GM12878 (cell line): Measurements from ENCODE around the gene LRRC27. TPM values are rescaled to one million over a fixed set of nuclear protein-coding genes. Genes with fewer than 3 reads are reported as not detected.

Source experiments
- ATAC-seq: fragments of 200-7000 bp; cut with Tn5 transposase; 3 replicates; pipeline ENCODE4 v1.9.1; 2020; ENCODE audit warnings: mild to moderate bottlenecking, moderate library complexity
- BruUV-seq: library from RNA; stranded (reverse); fragments of 400-500 nt; replicated peaks from 2 replicates; lab custom pipeline; 2021; lab: Mats Ljungman, UMichigan
- CTCF ChIA-PET: fragments of 300-600 bp; sonication (Branson Sonifier 250); formaldehyde crosslinking; extraction: SDS; loops from one replicate; lab custom pipeline; 2021; ENCODE audit warnings: inconsistent platforms; lab: Yijun Ruan, JAX
- POLR2A ChIA-PET: fragments of 350-600 bp; formaldehyde crosslinking; extraction: SDS; loops from one replicate; lab custom pipeline; 2021; ENCODE audit warnings: inconsistent platforms; lab: Charles Lee
- RAD21 ChIA-PET: fragments of 300-600 bp; sonication (Branson Sonifier 250); formaldehyde crosslinking; loops from one replicate; lab custom pipeline; 2023; ENCODE audit warnings: antibody characterized with exemption; ENCODE audit not compliant: unreplicated experiment; lab: Charles Lee
- SMC1A ChIA-PET: fragments of 300-600 bp; sonication (Branson Sonifier 250); formaldehyde crosslinking; loops from one replicate; lab custom pipeline; 2023; ENCODE audit not compliant: unreplicated experiment, uncharacterized antibody; lab: Charles Lee
- DNase-seq: peaks from one replicate; pipeline ENCODE4 v3.0.0-alpha.2; 2011; ENCODE audit warnings: low read depth, low spot score
- FAIRE-seq: peaks from 3 replicates; lab custom pipeline; 2011; peaks lifted over from hg19 to GRCh38; lab: Jason Lieb, UNC
- H2AFZ ChIP-seq: 2 replicates; pipeline ENCODE4 v1.6.0; 2011; ENCODE audit warnings: low read depth, low read length, control low read depth; ENCODE audit not compliant: control insufficient read depth
- H3K27ac ChIP-seq: 2 replicates; pipeline ENCODE4 v1.5.1; 2011; ENCODE audit warnings: control low read depth; ENCODE audit not compliant: control insufficient read depth, insufficient read depth
- H3K27me3 ChIP-seq, 2 experiments: replicated peaks in 1 of 2; 2 replicates each; pipeline versions ENCODE4 v1.6.0 to v1.6.1; 2011; ENCODE audit warnings: low read length in 1 of 2; ENCODE audit not compliant: control insufficient read depth in 2 of 2, insufficient read depth in 2 of 2
- H3K36me3 ChIP-seq, 2 experiments: 2 replicates each; pipeline ENCODE4 v1.5.1; 2011; ENCODE audit warnings: low read length in 1 of 2; ENCODE audit not compliant: control insufficient read depth in 2 of 2, insufficient read depth in 2 of 2
- H3K4me1 ChIP-seq: 2 replicates; pipeline ENCODE4 v1.6.1; 2011; ENCODE audit warnings: mild to moderate bottlenecking, low read length, moderate library complexity, mixed read lengths; ENCODE audit not compliant: control insufficient read depth, insufficient read depth
- H3K4me2 ChIP-seq: 2 replicates; pipeline ENCODE4 v1.6.0; 2011; ENCODE audit warnings: control low read depth; ENCODE audit not compliant: control insufficient read depth, insufficient read depth
- H3K4me3 ChIP-seq: fragments of 200-600 bp; sonication (generic); 2 replicates; pipeline ENCODE4 v1.5.1; 2016
- H3K79me2 ChIP-seq: 2 replicates; pipeline ENCODE4 v1.6.0; 2011; ENCODE audit warnings: low read length; ENCODE audit not compliant: control insufficient read depth, insufficient read depth
- H3K9ac ChIP-seq: 2 replicates; pipeline ENCODE4 v1.8.0; 2011; ENCODE audit warnings: low read length, control low read depth, mixed read lengths; ENCODE audit not compliant: control insufficient read depth, insufficient read depth
- H3K9me3 ChIP-seq: replicated peaks from 3 replicates; pipeline ENCODE4 v1.5.1; 2011; ENCODE audit warnings: mild to moderate bottlenecking, low read length; ENCODE audit not compliant: control insufficient read depth, insufficient read depth
- H4K20me1 ChIP-seq: 2 replicates; pipeline ENCODE4 v1.6.0; 2011; ENCODE audit not compliant: control insufficient read depth, insufficient read depth
- CBFB ChIP-seq: IDR thresholded peaks from 2 replicates; pipeline ENCODE4 v1.6.1; 2016; ENCODE audit warnings: antibody characterized with exemption, low read depth
- CREB1 ChIP-seq: IDR thresholded peaks from 2 replicates; pipeline ENCODE4 v1.6.1; 2012; ENCODE audit warnings: low read depth, mild to moderate bottlenecking, inconsistent platforms
- CUX1 ChIP-seq: IDR thresholded peaks from 2 replicates; pipeline ENCODE4 v1.6.1; 2012; ENCODE audit warnings: improper control_type of control experiment, low read depth, low read length; ENCODE audit not compliant: insufficient replicate concordance
- ESRRA ChIP-seq: IDR thresholded peaks from 2 replicates; pipeline ENCODE4 v1.6.1; 2012; ENCODE audit warnings: mild to moderate bottlenecking, low read length, improper control_type of control experiment
- FOXK2 ChIP-seq: fragments of 450-650 bp; IDR thresholded peaks from 2 replicates; pipeline ENCODE4 v1.6.1; 2017; ENCODE audit warnings: mild to moderate bottlenecking, moderate library complexity
- MEF2A ChIP-seq: IDR thresholded peaks from 2 replicates; pipeline ENCODE4 v1.6.1; 2011; ENCODE audit warnings: low read depth, mild to moderate bottlenecking, low read length, moderate library complexity; ENCODE audit not compliant: insufficient read depth
- MLLT1 ChIP-seq: fragments of 450-650 bp; IDR thresholded peaks from 2 replicates; pipeline ENCODE4 v1.6.1; 2016; ENCODE audit warnings: mild to moderate bottlenecking
- NR2C1 ChIP-seq: fragments of 450-650 bp; IDR thresholded peaks from 2 replicates; pipeline ENCODE4 v1.6.1; 2017; ENCODE audit warnings: antibody characterized with exemption, mild to moderate bottlenecking, moderate library complexity
- NR2C2 ChIP-seq: IDR thresholded peaks from 2 replicates; pipeline ENCODE4 v1.6.1; 2011; ENCODE audit warnings: borderline replicate concordance, low read depth; ENCODE audit not compliant: control insufficient read depth, insufficient read length
- RFX5 ChIP-seq: IDR thresholded peaks from 2 replicates; pipeline ENCODE4 v1.6.1; 2011; ENCODE audit warnings: low read depth, low read length, improper control_type of control experiment
- ZBTB40 ChIP-seq: fragments of 450-650 bp; IDR thresholded peaks from 2 replicates; pipeline ENCODE4 v1.6.1; 2016; ENCODE audit warnings: mild to moderate bottlenecking, moderate library complexity, borderline replicate concordance
- WGBS: methylation state at CpG from one replicate; pipeline ENCODE4 v1.1.6; 2016; ENCODE audit warnings: low lambda C conversion rate; ENCODE audit not compliant: insufficient replicate concordance, insufficient coverage; ENCODE audit errors: missing lambda C conversion rate; 5-methylcytosine and 5-hydroxymethylcytosine counted together
- in situ Hi-C: fragments of 300-500 bp; cut with MboI; formaldehyde crosslinking; loops from 9 replicates; pipeline ENCODE4 v1.14.3; 2018; ENCODE audit warnings: mixed read lengths
- intact Hi-C: fragments of 100-400 bp; cut with micrococcal nuclease; formaldehyde crosslinking; loops from one replicate; pipeline ENCODE4 v1.14.2; 2022; ENCODE audit not compliant: unreplicated experiment
- polyA plus RNA-seq, 11 experiments: library from polyadenylated mRNA; depleted of rRNA in 4 of 11; unstranded in 6 of 11; stranded (reverse) in 5 of 11; fragments of >200 nt; fragmentation: Nextera tagmentation in 4 of 11; fragmentation: Illumina TruSeq in 1 of 11; extraction: Ambion mirVana in 4 of 11; extraction: Trizol in 1 of 11; gene quantifications; 1 replicate in 1 of 11; 2 replicates in 10 of 11; pipeline versions ENCODE4 v1.2.1 to v1.2.3, GENCODE V29; 2011 to 2016; ENCODE audit warnings: inconsistent platforms in 2 of 11, missing spikeins in 2 of 11, low read depth in 1 of 11
- total RNA-seq, 4 experiments: library from RNA; depleted of rRNA in 3 of 4; stranded (reverse); fragments of >200 nt in 3 of 4; fragmentation: Illumina TruSeq in 1 of 4; extraction: Trizol in 1 of 4; gene quantifications; 2 replicates each; pipeline versions ENCODE4 v1.2.1 to v1.2.3, GENCODE V29; 2013 to 2021

Gene LRRC27
- total and polyA plus RNA-seq, 10 of the 15 experiments (the other 5 are each of a cell fraction or from before 2014, with no cell fraction given), result 0.48 to 6.9 (median 4.7) TPM

GRCh38 chr10:132304756-132305509 lies 27.1 kb upstream of the LRRC27 start:
- Histone ChIP-seq H3K36me3 (no peaks in the 10 kb centered on the region), H3K4me2 (no peak overlapping the region), H3K9ac (no peak overlapping the region), H3K9me3 (no peaks in the 10 kb centered on the region; the same call in 2 of the 3 replicates), H3K27me3 (peaks cover 7 to 13% of the 10 kb centered on the region in 2 experiments; a peak in 3 of 4 replicates), H3K4me3 (no peak overlapping the region), H3K79me2 (no peaks in the 10 kb centered on the region), H3K27ac (no peak overlapping the region), H3K4me1 (no peaks in the 10 kb centered on the region), H4K20me1 (no peaks in the 10 kb centered on the region; the same call in 1 of the 2 replicates), H2AFZ (no peak overlapping the region)
- FAIRE-seq (no peak), ATAC-seq (no peak), DNase-seq (no peak)
- in situ Hi-C loops, result no loop called here
- CTCF ChIA-PET, result no interaction called here
- intact Hi-C loops, result no loop called here
- RAD21 ChIA-PET, result no interaction called here
- BruUV-seq, result no TSS peak
- SMC1A ChIA-PET, result no interaction called here
- POLR2A ChIA-PET, result no interaction called here
- 58% methylated on average over 21 of the region's 21 CpGs for WGBS
- no peak for TF ChIP-seq NR2C2
- TF ChIP-seq CBFB, result no peak
- TF ChIP-seq NR2C1, result no peak
- TF ChIP-seq MLLT1, result no peak
- no peak for TF ChIP-seq CREB1
- no peak for TF ChIP-seq FOXK2
- no peak for TF ChIP-seq CUX1
- TF ChIP-seq MEF2A, result no peak
- no peak for TF ChIP-seq RFX5
- no peak for TF ChIP-seq ZBTB40
- no peak for TF ChIP-seq ESRRA
